Measurements from ENCODE around the gene SKI.

- TF ChIP-seq CTCF (IDR thresholded peaks at IDR 0.05; ENCODE audit: low read length) (no peak), EZH2 (IDR thresholded peaks at IDR 0.05; ENCODE audit: borderline replicate concordance, low read length) (no peak)
Observed at GRCh38 chr1:2190491-2190976, 37.6 kb upstream of the SKI start.

Data from OCI-LY1 (cell line).